ENCODE results near the gene GTPBP4.
A peak's percentile ranks its signal among the peaks of the same experiment; 100 is the strongest.
"Not testable (repeated sequence)": the region's sequence is repeated elsewhere in the genome, so short reads cannot be mapped to it uniquely, and the experiment has no call there.

The GTPBP4 gene

GRCh38 chr10:1034758-1035157 is 46.5 kb downstream of the GTPBP4 start:
- DNase-seq = no peak

DNA sequence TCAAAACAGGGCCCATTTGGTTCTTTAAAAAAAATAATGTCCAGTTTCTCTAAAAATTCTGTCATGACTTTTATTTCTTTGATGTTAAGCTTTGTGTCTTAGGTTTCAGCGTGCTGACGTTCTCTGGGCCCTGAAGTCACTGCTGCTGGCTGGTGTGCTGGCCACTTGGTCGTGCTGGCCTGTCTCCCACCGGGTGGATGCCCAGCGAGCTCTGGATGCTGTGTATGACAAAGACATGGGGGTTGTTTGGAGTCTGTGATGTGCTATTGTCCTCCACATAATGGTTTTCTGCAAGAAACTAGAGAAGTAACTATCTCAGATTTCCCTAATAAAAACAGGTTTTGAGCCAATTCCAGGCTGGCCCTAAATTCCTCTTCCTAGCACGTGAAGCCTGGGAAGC is 47.0 kb downstream of the GTPBP4 start:
- no peak for DNase-seq

- DNase-seq = no peak
Observed at GRCh38 chr10:1036341-1036791, 48.1 kb downstream of the GTPBP4 start.

- DNase-seq = no peak
Observed at GRCh38 chr10:1037098-1037497, 48.9 kb downstream of the GTPBP4 start.

- not testable (repeated sequence) for DNase-seq
Observed at GRCh38 chr10:1038769-1039168, 50.5 kb downstream of the GTPBP4 start.

DNA sequence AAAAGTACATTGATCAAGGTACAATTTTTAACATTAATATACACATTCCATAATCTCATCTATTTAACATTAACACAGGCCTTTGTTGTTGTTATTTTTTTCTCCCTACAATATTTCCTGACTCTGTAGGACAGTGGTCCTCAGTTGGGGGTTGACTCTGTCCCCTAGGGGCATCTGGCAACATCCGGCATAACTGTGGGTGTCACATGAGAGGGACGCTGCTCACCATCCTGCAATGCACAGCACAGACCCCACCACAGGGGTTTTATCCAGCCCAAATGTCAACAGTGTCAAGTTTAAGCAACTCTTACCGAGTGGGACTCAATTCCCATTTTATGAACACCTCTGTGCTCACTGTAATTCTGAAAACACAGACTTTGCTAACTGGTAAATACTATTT is 51.9 kb downstream of the GTPBP4 start:
- DNase-seq = no peak

DNA sequence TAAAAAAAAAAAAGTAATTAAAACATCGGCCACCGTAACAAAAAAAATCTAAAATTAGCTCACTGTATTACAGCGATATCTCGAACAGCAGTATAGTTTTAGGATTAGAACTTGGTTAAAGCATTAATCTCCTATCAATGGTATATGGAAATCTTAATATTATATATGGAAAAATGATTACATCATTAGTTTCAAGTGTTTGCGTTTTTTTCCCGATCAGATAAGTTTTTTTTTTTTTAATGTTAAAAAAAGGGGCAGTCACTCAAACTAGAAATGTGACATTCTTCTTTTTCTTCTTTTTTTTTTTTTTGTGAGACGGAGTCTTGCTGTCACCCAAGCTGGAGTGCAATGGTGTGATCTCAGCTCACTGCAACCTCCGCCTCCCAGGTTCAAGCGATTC is 53.3 kb downstream of the GTPBP4 start:
- DNase-seq = no peak

DNA sequence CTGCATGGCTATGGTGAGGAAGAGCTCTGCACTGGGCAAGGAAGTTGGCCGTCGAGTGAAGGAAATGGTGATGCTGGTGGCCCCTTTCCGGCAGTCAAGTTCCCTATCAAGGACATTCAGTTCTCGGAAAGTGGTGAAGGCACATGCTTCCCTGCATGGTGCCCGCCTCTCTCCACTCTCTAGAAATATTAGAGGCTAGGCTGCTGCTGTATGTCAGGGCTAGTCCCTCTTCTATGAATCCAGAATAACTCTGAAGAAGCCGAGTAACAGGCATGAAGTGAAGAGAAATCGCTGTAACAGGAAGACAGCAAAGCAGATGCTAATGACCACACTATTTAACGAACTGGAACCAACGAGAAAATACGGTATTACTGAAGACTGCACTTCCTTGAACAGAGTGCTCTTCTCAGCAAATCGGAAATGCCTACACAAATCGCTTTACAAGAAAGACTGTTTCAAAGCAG is 55.3 kb downstream of the GTPBP4 start:
- no peak for DNase-seq

DNA sequence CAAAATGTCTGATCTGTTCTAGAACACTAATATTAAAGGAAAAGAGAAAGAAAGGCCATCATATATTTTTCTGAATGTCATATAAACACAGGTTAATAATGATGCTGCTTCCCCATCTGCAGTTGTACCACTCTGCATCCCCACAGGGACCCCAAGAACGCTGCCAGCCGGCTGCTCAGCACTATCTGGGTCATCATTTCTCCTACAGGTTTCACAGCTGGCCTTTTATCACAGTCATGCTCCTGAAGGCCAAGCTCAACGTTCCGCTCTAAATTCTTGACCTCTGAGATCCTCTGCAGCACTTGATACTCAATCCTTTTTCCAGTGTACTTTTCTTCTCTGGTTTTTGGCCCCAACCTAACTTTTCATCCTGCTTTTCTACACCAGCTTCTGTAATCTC is 55.9 kb downstream of the GTPBP4 start:
- DNase-seq = no peak

- DNase-seq = no peak
Observed at GRCh38 chr10:1044964-1045363, 56.7 kb downstream of the GTPBP4 start.

DNA sequence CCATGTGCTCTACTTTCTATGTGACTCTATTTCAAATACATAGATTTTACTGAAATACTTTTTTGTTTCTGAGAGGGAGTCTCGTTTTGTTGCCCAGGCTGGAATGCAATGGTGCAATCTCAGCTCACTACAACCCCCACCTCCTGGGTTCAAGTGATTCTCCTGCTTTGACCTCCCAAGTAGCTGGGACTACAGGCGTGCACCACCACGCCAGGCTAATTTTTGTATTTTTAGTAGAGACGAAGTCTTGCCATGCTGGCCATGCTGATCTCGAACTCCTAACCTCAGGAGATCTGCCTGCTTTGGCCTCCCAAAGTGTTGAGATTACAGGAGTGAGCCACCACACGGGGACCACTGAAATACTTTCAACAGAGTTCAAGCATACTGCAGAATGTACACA is 57.2 kb downstream of the GTPBP4 start:
- DNase-seq = no peak

DNA sequence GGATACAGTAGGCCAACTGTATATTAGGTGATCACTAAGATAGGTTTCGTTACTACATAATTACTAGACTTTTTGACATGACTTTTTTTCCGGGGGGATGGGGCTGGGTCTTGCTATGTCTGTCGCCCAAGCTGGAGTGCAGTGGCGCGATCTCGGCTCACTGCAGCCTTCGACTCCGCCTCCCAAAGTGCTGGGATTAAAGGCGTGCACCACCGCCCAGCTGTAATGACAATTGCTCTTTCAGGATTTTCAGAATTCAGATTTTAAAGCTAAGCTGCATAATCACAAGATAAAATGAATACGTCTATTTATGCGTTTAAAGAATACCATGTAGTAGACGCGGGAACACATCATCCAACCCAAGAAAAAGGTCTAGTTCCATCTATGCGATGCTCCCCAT is 59.7 kb downstream of the GTPBP4 start:
- no peak for DNase-seq

- no peak for DNase-seq
Observed at GRCh38 chr10:1048349-1048731, 60.1 kb downstream of the GTPBP4 start.

- peak; percentile 93 for DNase-seq
Observed at GRCh38 chr10:1048732-1049424, 60.6 kb downstream of the GTPBP4 start, which contains the start of gene IDI1. Gene IDI1, minus strand, starts transcription at chr10:1049119. Its CDS starts 116 bp downstream, at chr10:1049003.

DNA sequence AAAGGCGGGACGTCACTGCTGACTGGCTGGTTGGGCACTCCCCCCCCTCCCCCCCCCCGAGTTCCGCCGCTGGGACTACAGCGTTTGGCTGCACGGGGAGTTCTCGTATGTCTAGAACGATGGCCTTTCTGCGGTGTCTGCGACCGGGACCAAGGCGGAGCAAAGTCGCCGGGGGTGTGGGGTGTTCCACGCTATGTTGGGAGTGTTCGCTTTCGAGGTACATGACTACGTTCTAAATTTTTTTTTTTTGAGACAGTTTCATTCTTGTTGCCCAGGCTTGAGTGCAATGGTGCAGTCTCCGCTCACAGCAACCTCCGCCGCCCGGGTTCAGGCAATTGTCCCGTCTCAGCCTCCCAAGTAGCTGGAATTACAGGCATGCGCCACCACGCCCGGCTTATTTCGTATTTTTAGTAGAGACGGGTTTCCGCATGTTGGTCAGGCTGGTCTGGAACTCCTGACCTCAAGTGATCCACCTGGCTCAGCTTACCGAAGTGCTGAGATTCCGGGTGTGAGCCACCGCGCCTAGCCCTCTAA is 61.3 kb downstream of the GTPBP4 start:
- no peak for DNase-seq

- no peak for DNase-seq
Observed at GRCh38 chr10:1050145-1050544, 61.9 kb downstream of the GTPBP4 start.

GRCh38 chr10:1050554-1050953 is 62.3 kb downstream of the GTPBP4 start:
- no peak for DNase-seq

DNA sequence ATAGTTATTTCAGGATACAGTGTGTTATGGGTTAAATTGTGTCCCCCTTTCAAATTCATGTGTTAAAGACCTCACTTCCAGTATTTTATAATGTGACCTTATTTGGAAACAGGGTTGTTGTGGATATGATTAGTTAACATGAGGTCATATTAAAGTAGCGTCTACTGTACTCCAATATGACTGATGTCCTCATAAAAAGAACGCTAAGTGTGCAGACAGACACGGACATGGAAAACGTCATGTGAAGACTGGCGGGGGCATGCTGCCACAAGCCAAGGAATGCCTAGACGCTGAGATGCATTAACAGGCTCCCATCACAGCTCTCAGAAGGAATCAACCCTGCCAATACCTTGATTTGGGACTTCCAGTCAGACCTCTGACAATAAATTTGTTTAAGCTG is 66.5 kb downstream of the GTPBP4 start:
- no peak for DNase-seq

DNA sequence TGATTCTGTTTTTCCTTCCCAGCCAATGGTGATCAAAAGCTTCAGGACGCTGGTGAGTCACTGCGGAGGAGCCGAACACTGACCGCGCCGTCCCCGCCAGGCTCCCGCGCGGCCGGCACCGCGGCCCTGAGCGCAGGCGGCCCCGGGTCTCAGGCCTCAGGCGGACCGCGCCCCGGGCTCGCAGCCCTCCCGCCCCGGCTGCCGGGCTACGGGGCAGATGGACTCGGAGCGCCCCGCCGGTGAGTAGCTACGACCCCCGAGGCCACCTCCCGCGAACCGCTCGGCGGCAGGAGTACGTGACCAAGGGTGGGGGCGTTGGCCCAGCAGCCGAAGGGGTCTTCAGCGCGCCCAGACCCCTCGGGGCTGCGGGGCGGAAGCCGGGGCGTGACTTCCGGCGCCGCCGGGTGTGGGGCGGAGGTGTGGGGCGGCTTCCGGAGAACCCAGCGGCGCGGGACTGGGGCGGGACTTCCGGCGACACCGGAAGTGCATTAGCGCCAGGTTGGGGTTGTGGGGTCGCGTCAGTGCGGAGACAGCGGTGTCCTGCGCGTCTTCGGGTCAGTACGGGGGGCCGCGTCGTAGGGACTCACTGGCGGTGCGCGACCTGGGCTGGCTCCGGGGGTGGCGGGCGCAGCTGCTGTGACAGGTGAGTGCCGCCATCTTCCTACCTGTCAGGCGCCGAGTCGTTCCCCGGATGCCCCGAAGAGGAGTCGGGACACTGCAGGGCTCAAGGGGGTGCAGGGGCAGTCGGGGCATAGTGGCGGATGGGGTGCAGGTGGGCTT is 68.3 kb downstream of the GTPBP4 start, which contains the start of gene WDR37:
Gene WDR37, plus strand, starts transcription at position 60 of the 780 bp plus-strand sequence. CDS start 15,771 bp downstream, outside the sequence.
- DNase-seq = peak; percentile 92

GRCh38 chr10:1057106-1057657 is 68.9 kb downstream of the GTPBP4 start:
- no peak for DNase-seq

DNA sequence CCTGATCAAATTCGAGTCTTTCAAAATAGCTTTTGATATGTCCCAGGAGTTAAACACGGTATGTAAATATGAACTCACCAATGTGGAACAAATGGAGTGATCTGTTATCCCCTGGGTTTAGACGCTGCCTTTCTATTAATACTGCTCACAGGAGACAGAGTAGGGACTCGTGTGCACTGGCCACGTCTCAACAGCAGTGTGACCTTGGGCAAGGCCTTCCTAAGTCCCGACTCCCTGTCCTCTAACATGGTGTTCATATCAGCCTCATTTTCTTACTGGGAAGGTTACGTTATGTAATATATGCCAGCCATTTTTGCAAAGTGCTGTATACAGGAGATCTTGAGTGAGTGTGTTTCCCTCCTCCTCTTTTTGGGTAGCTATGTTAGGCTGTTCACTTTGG is 69.8 kb downstream of the GTPBP4 start:
- DNase-seq = no peak

GRCh38 chr10:1059902-1060301 is 71.7 kb downstream of the GTPBP4 start:
- DNase-seq = no peak

DNA sequence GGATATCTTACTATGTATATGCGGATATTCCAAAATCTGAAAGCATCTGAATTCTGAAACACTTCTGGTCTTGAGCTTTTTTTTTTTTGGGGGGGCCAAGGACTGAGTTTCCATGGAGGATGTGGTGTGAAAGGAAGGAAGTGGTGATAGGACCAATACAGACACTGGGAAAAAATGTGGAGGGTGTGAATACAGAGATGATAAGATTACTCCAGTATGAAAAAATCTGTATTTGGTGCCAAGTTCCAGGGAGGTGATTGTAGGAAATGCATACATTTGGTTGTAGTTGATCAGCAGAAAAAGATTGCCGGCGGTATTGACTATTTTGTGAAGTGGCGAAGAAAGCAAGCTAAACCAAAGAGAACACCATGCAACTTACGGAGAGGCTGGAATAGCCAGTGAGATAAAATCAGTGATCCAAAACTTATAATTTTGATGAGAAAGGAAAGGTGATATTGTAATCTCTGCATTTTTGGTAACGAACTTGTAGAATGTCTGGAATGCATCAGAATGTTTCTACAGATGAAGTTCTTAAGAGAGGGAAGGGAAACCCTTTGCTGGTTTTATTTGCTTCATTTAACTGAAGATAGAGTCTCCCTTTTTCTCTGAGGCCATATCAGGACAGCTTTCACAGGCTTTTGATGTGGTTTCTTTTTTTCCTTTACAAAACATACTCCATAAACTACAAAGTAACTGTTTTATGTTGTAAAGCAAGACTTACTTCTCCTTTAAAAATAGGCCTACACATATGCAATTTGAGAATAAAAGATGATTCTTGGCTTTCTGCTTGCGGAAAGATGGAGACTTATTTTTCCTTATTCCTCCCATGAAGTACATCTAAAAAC is 73.9 kb downstream of the GTPBP4 start:
- DNase-seq = no peak
